GM10266 (cell line): ENCODE measurements around the gene P2RY6.

Source experiments
- DNase-seq: peaks from one replicate; pipeline ENCODE4 v3.0.0; 2012; ENCODE audit errors: extremely low spot score
- CTCF ChIP-seq: IDR thresholded peaks from 2 replicates; pipeline ENCODE4 v1.5.1; 2012; ENCODE audit warnings: mild to moderate bottlenecking, low read depth; ENCODE audit not compliant: control insufficient read depth, insufficient read depth; ENCODE audit errors: missing control alignments

The P2RY6 gene

GRCh38 chr11:73248526-73249185 is 23.5 kb upstream of the P2RY6 start:
- DNase-seq, result no peak
- TF ChIP-seq CTCF, result no peak

GRCh38 chr11:73249304-73249703 is 22.8 kb upstream of the P2RY6 start:
- no peak for TF ChIP-seq CTCF
- DNase-seq, result no peak

- TF ChIP-seq CTCF, result no peak
- no peak for DNase-seq
Measured at GRCh38 chr11:73249853-73250783, 22.0 kb upstream of the P2RY6 start.

- TF ChIP-seq CTCF, result no peak
- DNase-seq, result no peak
Measured at GRCh38 chr11:73252577-73253191, 19.5 kb upstream of the P2RY6 start.

GRCh38 chr11:73257342-73258103 is 14.6 kb upstream of the P2RY6 start:
- no peak for TF ChIP-seq CTCF
- DNase-seq, result no peak

GRCh38 chr11:73258104-73259035 is 13.8 kb upstream of the P2RY6 start:
- no peak for TF ChIP-seq CTCF
- no peak for DNase-seq
